Left renal cortex interstitium (tissue), 4 donors: ENCODE results near the gene NCAN. TPM values are rescaled to one million over a fixed set of nuclear protein-coding genes. Genes with fewer than 3 reads are reported as not detected.

ENCODE experiments used
- DNase-seq, 4 donors: peaks; one replicate each; pipeline ENCODE4 v3.0.0-alpha.2; 2013; ENCODE audit warnings: low read depth in 4 of 4, low spot score in 2 of 4, missing footprints in 1 of 4
- polyA plus RNA-seq, 4 donors: library from polyadenylated mRNA; unstranded; fragments of 120-200 nt; gene quantifications; one replicate each; pipeline ENCODE4 v1.2.1, GENCODE V29; 2013; ENCODE audit not compliant: insufficient read length in 4 of 4

Gene NCAN
- polyA plus RNA-seq, 4 donors, result 0.09 to 1.5 TPM; not detected in 2

DNA sequence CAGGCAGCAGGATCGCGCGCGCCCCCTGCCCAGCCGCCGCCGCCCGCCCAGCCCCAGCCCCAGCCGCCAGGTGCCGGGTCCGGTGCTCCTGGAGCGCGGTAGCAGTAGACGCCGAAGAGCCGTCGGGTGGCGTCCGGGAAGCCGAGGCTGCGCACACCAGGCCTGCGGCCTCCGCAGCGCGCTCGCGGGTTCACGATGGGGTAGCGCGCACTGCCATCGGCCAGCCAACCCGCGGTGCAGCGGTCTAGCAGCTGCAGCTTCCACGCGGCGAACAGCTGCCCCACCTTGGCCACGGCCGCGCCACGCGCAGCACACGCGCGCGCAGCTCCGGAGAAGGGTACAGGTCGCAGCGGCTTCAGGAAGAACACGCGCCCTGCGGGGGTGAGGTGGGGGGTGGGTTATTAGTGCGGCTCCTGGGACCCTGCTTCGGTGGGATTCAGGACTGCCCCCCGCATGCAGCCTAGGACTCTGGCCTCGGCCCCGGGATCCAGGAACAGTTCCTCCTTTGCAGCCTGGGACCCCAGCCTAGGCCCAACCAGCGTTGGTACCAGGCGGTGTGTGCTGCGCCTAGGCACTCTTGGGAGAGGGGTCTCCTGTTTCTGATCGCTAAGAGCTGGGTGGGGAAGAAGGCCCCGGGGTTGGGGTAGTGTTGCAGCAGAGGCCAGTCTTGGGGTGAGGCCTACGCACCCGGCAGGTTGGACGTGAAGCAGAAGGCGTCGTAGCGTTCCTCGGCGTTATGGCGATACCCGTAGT is 46.3 kb downstream of the NCAN start:
- no peak for DNase-seq

GRCh38 chr19:19258589-19259338 is 47.0 kb downstream of the NCAN start:
- no peak for DNase-seq

DNA sequence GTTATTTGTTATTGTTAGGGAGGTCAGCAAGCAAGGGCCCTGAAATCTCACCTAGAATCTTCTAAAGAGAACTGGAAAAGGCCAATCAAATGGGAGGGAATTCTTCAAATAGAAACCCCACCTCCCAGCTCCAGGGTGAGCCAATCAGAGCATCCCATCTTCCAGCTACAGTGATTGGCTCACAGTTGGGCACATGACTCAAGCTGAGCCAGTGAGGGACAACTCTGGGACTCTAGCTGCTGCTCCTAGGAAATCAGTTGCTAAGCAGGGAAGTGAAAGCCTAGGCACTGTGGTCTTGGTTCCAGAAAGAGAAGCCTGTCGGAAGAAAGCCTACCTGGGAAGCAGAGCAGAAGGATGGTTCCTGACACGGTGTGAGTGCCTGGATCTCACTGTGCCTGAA is 48.0 kb downstream of the NCAN start:
- DNase-seq, result no peak

GRCh38 chr19:19260417-19261214 is 48.9 kb downstream of the NCAN start:
- no peak for DNase-seq

DNA sequence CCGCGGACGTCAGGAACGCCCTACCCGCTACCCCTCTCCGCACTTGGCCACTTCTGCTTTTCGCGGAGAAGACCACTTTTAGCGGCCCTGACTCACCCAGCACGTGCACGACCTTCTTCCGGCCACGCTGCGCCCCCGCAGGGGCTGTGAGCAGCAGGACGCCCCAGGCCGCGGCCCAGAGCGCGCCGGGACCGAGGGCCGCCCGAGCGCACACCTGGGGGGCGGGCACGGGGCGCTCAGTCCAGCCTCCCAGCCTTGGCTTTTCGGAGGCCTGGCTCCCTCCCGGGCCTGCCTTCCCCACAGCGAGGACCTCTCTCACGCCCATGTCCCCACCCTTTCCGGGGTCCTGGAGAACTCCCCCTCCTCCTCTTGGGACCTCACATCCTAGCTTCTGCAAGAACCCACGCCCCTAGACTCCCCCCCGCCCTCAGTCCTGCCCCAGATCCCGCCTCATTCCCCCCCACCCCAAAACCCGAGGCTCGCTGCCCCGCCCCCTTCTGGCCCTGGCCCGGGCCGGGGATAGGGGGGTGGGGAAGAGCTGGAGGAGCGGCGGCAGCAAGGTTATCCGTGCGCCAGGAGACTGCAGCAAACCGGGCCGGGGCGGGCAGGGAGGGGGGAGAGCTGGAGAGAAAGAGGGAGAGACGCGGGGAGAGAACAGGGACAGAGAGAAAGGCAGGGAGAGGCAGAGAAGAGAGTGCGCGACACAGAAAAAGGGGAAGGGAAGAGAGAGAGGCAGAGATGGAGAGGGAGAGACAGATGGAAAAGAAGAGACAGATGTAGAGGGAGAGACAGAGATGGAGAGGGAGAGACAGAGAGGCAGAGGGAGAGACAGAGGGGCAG is 49.8 kb downstream of the NCAN start:
- no peak for DNase-seq

DNA sequence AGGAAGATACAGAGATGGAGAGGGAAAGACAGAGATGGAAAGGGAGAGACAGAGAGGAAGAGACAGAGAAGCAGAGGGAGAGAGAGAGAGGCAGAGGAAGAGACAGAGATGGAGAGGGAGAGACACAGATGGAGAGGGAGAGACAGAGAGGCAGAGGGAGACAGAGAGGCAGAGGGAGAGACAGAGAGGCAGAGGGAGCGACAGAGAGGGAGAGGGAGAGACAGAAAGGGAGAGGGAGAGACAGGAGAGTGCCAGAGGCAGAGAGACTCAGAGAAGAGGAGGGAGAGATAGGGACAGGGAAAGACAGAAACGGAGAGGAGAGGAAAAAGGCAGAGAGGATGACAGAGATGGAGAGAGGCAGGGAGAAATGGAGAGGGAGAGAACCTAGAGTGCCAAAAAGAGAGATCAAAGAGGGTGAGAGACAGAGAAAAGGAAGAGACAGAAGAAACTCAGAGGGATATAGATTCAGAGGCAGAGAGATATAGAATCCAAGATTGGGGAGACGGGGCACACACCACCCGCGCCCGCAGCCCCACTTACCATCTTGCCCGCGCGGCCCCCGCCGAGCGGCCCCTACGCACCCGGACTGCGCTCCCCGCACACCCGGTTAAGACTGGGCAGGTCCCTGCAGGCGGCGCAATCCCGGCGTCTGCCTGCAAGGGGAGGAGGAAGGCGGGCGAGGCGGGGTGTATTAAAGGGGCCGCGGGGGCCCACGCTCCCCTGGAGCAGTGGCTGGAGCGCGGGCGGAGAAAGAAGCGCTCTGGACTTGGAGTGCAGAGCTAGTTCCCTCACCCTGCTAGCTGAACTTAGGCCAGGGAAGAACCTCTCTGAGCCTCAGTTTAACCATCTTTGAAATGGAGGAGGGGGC is 50.7 kb downstream of the NCAN start:
- DNase-seq, result no peak

DNA sequence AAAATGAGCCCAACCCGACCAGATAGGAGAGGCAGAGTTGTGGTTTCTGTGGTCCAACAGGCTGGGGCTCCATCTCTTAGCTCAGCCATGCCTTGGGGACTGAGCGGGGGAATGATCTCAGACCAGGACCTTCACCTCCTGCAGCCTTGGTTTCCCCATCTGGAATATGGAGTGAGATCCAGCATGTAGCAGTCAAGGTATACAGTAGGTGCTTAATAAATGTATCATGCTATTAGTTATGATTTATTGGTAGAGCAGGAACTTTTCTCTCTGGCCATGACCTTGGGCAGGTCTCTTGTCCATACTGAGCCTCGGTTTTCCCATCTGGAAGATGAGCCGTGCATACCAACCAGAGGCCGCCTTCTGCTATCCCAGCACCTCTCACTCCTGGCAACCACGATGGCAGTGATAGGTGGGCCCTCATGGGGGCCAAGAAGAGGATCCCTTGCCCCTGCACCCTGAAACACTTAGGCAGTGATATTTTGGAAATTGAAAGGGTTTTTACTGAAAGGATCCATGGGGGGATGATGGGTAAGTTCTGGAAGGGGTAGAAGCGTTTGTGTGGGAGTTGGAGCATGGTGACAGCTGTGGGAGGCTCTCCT is 52.2 kb downstream of the NCAN start:
- DNase-seq, result no peak

GRCh38 chr19:19267305-19267704 is 55.5 kb downstream of the NCAN start:
- no peak for DNase-seq

GRCh38 chr19:19268453-19269385 is 57.0 kb downstream of the NCAN start:
- DNase-seq, result no peak

DNA sequence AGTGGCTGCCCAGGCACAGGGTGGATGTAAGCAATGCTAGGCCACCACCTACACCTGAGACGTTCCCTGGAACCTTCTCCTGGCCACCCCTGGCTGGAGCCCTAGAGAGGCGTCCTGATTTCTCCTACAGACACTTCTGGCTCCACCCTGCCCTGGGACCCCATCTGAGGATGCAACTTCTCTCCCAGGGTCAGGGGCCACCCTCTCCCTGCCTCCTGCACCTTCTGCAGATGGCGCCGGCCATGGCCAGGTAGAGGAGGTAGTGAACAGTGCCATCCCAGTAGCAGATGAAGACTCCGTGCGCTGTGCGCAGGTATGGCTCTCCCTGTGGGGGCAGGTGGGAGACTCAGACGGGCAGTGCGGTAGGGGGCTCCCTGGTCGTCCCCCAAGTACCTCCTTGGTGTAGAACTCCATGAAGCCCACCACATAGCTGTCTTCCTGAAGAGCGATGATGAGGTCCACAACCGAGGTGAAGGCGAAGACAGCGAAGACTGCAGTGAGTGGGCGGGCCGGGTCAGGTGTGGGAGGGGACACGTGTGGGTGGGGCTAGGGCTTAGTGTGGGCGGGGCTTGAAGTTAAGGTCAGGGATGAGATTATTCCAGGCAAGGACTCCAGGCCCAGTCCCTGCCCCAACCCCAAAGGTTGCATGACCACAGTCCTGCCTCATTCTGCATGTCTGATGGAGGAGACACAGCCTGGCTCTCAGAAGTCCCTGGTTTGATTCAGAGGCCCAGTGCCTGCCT is 58.4 kb downstream of the NCAN start:
- DNase-seq, result no peak

- no peak for DNase-seq
These were observed 59.2 kb downstream of the NCAN start for GRCh38 chr19:19270749-19271571.

DNA sequence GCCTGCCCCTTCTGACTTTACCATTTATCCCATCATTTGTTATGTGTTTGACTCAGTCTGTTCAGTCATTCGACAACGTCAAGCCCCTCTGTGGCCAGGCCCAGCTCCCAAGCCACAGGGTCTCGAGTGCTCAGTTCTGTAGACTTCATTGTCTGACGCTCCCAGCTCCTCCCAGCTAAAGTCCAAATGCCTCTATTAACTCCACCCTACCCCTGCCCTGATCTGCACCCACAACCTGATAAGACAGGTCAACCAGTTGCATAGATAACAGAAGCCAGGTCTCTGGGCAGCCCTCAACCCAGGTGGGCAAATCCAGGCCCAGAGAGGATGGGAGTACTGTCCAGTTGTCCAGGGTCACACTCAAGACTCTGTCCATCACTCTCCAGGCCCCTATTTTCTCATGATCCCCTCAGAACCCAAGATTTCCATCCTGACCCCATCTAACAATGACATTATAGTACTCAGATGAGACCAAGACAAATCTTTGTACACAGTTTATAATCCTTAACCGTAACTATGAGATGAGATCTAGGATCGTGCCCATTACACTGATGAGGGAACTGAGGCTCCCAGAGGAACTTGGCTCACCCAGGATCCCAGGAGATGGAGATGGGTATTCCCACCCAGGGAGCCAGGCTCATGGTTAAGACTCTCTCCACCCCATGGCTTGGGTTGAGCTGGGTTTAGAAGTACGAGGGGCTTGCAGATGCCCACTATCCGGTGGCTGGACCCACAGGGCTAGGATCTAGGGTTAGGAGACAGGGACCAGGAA is 60.3 kb downstream of the NCAN start:
- no peak for DNase-seq

GRCh38 chr19:19274146-19274545 is 62.4 kb downstream of the NCAN start:
- no peak for DNase-seq

GRCh38 chr19:19274716-19275565 is 63.2 kb downstream of the NCAN start:
- DNase-seq, result no peak

DNA sequence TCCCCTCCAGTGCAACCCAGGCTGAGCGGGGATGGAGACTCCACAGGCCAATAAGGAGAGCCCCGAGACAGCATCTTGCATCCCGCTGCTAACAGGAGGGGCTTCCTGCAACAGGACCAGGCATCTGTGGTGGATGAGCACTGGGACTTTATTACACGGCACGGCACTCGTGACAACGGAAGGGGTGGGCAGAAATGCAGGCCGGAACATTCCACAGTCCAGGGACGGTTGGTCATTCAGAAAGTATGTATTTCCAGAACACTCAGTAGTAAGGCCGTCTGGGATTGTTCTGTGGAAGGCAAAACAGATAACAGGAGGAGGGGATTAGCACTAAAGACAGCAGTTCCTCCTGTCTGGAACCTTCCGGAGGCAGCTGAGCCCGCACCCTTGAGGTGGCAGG is 64.6 kb downstream of the NCAN start:
- DNase-seq, result no peak
